Esophagus muscularis mucosa (tissue), 3 donors: ENCODE results near the gene SPATA6L.

Source experiments
- CTCF ChIP-seq, 3 experiments: fragments of 200-600 bp in 2 of 3; fragments of 450-650 bp in 1 of 3; sonication (generic) in 2 of 3; IDR thresholded peaks; one replicate each; pipeline ENCODE4 v1.5.1; 2017 to 2019; ENCODE audit warnings: antibody characterized with exemption in 3 of 3, mild to moderate bottlenecking in 2 of 3, moderate library complexity in 1 of 3
- POLR2AphosphoS5 ChIP-seq, 2 donors: sonication (generic); formaldehyde crosslinking; IDR thresholded peaks; one replicate each; pipeline ENCODE4 v1.6.1; 2017; ENCODE audit warnings: antibody characterized with exemption in 2 of 2

DNA sequence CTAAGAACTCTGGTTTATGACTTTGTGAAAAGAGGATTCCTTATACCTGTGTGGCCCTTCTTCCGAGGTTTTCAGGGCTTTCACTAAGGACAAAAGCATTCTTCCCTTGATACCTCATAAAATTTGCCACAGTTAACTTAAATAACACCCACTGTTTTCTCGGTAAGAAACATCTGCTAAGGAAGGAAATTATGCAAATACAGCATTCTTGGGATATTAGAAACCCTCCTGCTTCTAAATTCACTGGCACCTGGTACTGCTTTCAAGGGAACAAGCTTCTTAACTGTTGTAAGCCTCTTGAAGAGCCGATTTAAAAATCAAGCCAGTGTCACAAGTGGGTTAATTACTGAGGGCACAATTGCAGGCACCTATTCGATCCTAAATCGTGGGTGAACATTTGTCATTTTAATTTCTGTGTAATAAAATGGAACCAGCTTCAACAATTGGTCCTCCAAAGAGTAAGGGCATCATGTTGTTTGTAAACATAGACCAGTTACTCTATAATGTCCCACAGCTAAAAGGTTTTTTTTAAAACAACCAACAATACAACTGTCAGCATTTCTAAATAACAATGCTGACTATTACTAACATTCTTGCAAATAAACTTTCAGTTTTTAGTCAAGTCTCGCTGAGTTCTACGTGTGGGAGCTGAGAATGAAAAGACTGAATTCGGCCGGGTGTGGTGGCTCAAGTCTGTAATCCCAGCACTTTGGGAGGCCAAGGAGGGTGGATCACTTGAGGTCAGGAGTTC lies 48.2 kb upstream of the SPATA6L start:
- TF ChIP-seq CTCF (IDR thresholded peaks at IDR 0.05) (no peak), POLR2AphosphoS5 (IDR thresholded peaks at IDR 0.05) (no peak)
